NCI-H1694 treated with DMSO at 0.1 percent for 48 hours (cell line): Measurements from ENCODE around the gene SMNDC1.
"Not testable (repeated sequence)": the region's sequence is repeated elsewhere in the genome, so short reads cannot be mapped to it uniquely, and the experiment has no call there.

Experiments
- DNase-seq: peaks from one replicate; lab custom pipeline; 2025; lab: John Stamatoyannopoulos, UW

SMNDC1 gene

DNA sequence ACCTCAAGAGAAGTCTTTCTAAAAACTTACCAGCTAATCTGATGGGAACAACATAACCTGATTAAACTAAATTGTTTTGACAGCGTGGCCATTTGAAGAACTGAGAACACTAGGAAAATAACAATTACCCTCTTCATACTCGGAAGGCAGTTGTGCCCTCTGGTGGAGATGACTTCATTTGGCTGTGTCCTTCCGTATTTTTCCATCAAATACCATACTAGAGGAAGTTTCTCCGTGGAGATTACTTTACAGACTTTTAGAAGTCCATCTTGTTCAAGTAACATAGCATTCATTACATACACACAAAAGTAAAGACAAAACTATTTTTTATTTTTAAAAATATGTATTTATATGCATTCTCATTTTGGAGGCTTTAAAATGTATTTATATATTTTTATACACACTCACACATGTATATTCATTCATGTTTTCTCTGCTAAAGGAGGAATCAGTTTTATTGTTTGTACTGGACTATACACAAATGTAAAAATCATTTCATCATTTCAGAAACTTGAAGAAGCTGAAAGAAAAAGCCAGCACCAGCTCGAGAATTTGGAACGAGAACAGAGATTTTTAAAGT lies 25.2 kb downstream of the SMNDC1 start:
- peak; percentile 51 for DNase-seq

DNA sequence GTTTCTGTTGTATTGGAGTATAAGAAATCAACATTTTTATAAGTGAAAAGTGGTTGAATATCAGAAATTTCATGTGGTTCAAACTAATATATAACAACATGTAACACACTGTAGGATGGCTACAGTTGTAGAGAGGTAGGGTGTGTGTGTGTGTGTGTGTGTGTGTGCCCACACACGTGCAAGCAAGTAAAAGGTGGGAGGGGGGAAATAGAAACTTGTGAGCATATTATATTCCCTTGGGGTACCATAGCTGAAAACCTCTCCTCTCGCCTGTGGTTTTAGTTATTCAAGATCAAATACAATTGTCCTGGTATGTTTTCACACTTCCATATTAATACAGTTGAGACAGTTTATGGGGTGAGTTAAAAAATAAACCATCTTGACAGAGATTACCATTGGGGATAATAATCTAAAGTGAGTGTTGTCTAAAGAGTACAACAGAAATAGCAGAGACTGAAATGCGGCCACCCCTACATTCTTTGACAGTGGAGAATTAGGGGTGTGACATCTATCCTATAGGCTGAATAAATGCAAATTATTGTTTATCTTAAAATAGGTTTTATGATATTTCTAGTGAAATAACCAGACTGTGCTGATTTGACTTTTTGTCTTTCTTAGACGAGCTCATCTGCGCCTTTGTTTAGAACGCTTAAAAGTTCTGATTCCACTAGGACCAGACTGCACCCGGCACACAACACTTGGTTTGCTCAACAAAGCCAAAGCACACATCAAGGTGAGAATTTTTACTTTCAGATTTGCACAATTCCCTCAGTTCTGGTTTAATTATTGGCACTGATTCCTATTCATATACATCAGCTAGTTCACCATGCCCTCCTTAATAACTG lies 25.9 kb downstream of the SMNDC1 start:
- no peak for DNase-seq

DNA sequence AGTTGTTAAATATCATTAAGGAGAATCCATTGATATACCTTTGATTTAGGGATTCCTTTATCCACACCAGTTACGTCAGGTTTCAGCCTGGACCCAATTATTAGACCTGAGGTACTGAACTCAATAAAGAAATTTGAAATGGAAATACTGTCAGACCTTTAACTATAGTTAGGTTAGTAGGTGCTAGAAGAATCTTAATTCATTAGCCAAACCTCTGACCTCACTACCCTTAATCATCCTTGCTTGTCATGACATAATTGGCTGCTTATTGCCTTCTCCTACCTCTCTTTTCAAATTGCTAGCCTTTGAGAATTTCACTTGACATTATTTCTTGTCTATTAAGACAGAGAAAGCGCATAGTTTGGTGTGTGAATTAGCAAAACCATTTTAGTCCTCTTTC lies 27.1 kb downstream of the SMNDC1 start:
- DNase-seq, result no peak

DNA sequence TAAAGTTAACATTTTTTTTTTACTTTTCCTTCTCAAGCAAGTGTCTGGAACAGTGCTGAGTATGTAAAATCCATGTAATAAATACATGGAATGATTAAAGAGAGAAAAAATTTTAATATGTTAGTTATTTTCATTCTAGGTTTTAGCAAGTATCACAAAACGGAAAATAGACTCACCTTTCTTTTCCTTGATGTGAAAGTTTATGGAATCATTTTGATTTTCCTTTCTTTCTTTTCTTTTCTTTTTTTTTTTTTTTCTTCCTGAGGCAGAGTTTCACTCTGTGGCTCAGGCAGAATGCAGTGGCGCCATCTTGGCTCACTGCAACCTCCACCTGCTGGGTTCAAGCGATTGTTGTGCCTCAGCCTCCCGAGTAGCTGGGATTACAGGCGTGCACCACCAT lies 28.1 kb downstream of the SMNDC1 start:
- DNase-seq, result no peak

DNA sequence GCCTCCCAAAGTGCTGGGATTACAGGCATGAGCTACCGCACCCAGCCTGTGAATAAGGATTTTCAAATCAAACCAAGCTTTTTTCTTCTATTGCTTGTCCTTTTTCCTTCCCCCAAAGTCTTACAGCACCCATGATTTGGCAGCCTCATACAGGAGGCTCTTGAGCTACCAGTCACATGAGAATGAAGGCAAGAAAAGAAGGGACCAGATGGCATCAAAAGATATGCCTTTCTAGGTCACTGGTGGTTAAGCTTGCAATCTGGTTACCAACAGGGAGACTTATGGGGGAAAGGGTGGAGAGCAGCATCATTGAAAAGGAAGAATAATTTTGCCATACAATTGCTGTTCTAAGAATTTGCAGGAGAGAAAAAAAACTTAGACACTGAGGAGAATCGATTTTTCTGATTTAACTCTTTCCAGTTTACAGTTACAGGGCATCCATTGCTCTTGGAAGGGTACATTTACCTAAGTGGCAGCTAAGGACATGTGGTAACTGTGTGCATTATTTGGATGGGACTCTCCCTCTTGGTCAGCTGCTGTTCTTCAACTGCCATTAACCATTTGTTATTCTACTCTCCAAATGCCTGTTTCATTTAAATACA lies 29.5 kb downstream of the SMNDC1 start:
- peak; percentile 44 for DNase-seq

DNA sequence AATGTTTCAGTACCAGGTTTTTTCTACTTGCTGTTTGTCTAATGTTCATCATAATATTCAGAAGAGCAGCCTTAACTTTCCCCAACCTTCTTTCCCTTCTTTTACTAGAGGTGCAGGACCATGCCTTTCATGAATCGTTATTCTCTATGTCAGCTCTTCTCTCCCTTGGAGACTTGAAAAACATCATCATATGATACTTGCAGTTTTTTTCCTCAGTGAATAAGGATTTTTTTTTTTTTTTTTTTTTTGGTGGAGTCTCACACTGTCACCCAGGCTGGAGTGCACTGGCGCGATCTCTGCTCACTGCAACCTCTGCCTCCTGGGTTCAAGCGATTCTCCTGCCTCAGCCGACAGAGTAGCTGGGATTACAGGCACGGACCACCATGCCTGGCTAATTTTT lies 30.1 kb downstream of the SMNDC1 start:
- no peak for DNase-seq

DNA sequence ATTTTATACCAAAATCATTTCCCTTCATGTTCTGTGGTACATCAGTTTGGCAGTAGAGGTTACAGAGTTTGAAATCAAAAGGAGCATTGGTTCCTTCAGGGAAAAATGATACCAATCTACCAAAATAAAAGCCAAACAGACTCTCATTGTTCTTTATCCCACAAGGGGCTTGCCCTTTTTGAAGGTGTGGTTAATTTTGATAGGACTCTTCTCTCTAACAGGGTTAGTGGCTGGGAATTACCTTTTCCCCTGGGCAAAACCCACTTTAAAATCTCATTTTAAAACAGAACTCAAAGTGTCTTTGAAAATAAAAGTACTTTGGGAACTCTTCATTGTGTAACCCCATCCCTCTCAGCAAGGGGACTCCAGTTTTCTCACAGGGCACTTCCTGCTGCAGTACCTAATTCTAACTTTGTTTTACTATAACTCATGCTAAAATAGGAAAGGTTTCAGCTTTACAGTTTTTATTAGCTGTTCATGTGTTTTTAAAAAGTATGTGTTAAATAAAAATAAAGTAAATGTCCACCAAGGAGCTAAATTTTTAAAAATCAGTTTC lies 30.6 kb downstream of the SMNDC1 start:
- DNase-seq, result no peak

DNA sequence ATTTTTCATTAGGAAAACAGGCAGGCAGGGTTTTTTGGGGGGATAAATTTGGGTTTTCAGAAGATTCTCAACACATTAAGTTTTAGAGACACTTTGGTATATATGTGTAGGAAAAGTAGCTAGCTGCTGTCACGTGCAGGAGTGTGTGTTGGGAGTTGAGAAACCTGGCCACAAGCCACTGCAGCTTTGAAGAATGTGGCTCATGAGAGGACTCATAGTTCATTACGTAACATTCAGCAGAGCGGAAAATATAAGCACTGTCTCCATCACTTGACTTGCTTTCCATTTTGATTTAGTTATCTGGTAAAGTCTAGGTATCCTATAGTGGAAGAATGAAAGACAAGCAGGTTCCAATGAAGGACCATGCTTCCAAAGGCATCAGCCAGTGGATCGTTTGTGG lies 31.2 kb downstream of the SMNDC1 start:
- no peak for DNase-seq

DNA sequence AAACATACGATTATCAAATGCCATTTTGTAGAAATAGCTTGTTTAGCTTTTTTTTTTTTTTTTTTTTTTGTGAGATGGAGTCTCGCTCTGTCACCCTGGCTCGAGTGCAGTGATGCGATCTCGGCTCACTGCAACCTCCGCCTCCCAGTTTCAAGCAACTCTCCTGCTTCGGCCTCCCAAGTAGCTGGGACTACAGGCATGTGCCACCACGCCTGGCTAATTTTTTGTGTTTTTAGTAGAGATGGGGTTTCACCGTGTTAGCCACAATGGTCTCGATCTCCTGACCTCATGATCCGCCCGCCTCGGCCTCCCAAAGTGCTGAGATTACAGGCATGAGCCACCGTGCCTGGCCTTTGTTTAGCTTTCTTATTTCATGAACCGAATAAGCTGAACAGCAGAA lies 31.7 kb downstream of the SMNDC1 start:
- DNase-seq, result not testable (repeated sequence)

DNA sequence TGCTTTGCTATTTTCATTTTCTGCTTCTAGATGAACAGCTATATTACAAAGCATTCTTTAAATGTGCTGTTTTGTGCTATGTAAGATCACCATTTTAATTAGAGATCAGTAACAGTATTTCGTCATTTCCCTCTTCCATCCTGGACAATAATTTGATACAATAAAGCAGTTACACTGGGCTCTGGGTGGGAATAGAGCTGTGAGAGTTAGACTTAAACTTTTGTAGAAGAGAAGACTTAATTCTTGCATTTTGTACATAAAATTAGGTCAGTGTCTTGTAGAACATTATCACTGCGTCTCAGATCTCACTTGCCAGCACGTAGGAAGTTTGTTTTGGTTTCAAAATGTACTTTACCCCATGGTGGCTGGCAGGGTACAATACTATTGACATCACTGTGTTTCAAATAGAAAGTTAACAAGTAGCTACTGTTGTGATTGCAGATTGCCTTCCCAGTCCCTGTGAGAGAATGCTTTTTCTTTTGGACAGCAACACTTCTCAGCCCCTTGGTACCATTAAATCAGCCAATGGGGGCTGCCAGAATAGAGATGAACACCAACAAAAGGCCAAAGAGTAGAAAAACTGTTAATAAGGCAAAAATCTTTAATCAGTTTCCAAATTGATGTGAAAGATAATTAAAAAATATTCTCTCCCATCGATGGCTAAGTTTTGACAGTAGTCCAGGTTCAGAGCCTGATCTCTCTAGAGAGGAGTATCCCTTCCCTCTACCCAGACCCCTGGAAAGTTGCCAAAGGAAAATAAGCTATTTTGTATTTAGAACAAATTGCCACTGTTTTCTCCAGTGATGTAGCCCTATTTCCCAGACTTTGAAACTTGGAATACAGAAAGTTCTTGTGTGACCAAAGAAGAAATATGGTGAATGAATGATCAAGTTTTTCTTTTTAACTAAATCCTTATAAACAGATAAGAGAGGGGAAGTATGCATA lies 35.1 kb downstream of the SMNDC1 start:
- DNase-seq, result peak; percentile 73

DNA sequence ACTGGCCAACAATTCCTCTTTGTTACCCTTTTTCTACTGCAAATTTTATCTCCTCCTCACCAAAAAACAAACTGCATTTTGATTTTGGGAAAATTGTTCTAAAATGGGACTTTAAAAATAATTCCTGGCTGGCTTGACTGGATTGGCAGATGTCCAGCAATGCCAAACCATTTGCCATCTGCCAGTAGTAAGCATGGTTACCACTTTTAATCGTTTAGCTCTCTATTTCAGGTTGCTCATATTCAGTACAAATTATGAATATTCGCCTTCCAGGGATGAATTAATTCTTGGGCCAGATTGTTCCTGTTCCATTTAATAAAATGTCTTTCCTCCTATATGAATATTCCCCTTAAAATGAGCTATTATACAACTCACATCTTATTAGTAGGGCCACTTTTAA lies 35.7 kb downstream of the SMNDC1 start:
- peak; percentile 73 for DNase-seq

DNA sequence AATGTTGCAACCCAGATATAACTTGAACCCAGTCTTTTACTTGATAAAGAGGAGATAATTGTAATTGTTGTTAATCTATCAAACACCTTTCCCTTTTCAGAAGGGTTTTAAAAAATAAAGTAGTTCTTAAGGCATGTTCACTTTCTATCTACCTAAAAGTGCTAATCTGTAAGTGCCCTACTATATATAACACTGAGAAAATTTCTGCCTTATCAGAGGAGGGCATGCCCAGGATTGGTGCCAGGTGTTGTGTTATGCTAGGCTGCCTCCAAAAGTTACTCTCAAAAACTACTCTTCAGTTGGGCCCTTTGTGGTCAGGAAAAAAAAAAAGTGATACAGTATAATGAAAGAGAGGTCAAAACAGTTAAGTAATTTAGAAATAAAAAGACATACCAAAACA lies 36.3 kb downstream of the SMNDC1 start:
- DNase-seq, result peak; percentile 23

DNA sequence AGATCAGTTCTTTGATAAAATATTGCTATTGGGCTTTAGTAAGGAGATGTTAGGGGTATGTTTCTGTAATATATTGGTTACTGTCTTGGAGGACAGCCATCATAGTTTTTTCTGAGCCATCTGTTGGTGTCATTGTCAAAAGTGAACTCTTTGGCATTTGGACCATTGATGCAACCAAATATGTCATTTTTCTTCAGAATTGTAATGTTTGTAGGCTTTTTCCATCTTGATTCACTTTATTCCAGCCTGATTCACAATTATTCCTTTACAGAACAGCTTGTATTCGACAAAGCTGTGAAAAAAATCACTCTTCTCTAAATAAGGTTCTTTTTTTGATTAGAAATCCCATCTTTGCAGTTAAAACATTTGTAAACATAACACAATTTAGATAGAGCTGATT lies 37.4 kb downstream of the SMNDC1 start:
- DNase-seq, result peak; percentile 13

DNA sequence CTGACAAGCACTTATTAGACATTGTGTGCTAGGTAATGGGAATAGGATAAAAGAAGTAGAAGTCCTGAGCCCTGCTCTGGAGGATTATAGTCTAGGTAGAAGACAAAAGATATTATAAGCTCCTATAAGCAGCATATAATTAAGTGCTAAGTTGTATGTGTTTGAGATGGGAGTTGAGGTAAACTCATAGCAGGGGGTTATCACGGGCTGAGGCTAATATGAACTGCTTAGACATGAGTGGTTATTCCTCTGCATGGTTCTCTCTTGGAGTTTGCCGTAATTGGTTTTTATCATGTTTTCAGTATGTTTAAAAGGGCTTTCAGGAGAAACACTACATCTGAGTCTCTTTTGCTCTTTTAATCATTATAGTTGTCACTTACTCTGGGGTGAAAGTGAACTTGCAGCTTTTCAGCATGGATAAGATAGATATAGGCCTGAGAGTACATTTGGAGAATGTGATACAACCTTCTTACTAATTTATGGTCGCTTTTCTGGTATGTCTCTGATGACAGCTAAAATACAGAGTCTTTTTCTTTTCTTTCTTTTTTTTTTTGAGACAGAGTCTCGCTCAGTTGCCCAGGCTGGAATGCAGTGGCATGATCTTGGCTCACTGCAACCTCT lies 39.0 kb downstream of the SMNDC1 start:
- DNase-seq, result no peak

DNA sequence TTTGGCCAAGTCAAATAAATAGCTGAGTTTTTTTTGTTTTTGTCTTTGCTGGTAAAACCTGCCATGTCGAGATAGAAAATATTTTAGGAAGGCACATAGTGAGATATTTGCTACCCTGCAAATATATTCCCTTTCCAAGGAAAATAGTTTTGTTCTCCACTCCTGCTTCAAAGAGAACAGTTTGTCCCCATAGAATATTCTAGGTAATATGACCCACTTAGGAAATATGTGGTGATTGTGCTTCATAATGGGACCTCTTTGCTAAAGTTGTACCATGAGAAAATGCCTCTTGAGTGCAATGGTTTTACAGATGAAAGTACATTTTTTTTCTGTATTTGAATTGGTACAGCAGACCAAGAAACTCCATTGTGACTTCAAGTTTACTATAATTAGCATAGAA lies 41.6 kb downstream of the SMNDC1 start:
- DNase-seq, result no peak

DNA sequence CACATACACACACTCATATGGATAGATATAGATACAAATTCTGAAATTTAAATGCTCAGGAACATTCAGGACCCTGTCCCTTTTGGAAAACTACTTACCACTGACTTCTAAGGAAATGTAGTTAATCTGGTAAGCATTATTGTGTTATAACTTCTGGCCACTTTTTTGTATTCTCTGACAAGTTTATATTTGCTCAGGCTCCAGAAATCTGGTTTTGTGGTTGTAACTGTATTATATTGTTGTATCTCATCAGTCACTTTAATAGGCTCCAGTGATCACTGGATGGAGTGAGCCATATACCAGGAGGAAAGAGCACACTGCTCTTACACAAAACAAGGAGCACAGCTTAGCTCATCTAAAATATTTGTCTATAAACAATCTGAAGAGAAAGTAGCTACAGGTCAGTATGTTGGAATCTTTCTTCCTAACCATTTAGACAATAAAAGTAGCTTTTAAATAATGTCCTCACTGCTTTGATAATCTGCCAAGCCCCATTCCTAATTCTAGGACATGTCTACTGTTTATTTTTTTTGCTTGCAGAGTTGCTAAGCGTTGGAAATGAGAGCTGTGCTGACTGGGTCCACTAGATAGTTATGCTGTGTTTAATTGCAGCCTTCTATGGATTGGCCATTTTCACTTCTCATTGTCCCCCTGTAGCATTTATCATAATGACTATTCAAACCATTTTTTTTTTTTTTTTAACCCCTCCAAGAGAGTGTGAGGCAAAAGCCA lies 43.8 kb downstream of the SMNDC1 start:
- no peak for DNase-seq

DNA sequence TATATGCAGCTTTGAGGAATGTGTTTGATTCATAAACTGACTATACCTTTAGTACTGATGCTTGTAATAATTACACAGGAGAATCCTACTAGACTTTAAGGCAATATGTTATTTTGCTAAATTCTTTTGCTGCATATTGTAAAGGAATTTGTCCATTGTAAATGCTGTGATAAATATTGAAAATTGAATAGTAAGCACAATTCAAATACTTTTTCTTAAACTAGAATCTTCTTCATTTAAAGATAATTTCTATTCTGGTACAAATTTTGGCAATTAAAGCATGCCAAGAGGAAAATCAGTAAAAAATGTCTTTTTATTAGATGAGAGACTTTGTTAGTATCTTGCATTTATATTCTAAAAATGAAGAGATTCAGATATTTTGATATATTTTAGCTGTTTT lies 45.4 kb downstream of the SMNDC1 start:
- DNase-seq, result no peak

DNA sequence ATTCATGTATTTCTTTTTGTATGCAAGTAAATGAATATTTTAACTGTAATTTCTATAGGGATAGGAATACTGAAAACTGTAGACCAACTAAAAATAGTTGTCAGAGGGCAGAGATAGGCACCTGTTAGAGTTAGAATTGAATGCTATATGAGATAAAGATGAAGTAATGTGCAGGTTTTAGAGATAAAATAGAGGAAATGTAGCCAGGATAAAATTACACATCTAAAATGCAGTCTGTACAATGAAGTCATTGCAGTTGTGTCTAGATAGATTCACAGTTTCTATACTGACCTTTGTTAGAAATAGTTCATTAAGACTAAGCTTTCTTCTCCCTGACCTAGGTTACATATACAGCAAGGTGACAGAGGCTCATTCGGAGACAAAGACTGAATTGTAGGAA lies 46.2 kb downstream of the SMNDC1 start:
- no peak for DNase-seq

DNA sequence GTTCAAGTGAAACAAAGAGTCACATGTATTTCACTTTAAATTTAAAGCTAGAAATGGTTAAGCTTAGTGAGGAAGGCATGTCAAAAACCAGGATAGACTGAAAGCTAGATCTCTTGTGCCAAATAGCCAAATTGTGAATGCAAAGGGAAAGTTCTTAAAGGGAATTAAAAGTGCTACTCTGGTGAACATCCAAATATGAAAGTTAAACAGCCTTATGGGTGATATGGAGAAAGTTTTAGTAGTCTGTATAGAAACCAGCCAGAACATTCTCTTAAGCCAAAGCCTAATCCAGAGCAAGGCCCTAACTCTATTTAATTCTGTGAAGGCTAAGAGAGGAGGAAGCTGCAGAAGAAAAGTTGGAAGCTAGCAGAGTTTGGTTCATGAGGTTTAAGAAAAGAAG lies 50.3 kb downstream of the SMNDC1 start:
- DNase-seq, result no peak

DNA sequence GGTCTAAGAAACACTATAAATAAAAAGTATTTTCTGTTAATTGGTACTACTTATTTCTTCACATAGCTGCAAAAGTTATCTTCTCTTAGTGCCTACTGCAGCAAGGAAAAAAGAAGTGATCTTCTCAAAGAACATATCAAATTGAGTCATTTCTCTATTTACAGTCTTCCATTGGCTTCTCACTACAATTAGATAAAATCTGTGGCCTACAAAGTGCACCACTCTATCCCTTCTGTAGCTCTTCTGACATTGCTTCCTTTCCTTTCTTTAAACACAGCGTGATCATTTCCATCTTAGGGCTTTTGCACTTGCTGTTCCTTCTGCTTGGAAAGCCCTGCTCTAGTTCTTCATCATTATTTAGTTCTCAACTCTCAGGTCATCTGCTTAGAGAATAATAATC lies 52.6 kb downstream of the SMNDC1 start:
- no peak for DNase-seq

DNA sequence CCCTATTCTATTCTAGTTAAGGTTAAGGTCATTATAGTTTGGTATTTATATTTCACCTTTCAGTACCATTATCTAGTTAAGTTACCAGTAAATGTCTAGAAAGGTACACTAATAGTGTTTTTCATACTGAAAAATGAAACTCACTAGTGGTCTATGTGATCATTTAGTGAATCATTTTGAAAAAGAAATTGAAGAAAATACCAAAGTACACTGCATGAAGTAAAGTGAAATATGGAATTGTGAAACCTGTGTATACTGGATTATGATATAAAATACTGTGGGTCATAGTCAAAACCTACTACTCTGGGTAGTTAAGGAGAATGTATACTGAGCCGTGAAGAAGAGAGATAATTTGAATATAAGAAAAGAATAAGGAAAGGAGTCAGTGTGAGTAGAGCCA lies 53.3 kb downstream of the SMNDC1 start:
- DNase-seq, result not testable (repeated sequence)
